Suprapubic skin (tissue), 3 donors: ENCODE results near the gene EDA.

Experiments used
- CTCF ChIP-seq, 2 donors: fragments of 200-600 bp in 1 of 2; fragments of 450-650 bp in 1 of 2; sonication (generic) in 1 of 2; IDR thresholded peaks; one replicate each; pipeline ENCODE4 v1.5.1; 2016 to 2019; ENCODE audit warnings: antibody characterized with exemption in 2 of 2, mild to moderate bottlenecking in 1 of 2, moderate library complexity in 1 of 2
- POLR2AphosphoS5 ChIP-seq, 3 donors: sonication (generic); formaldehyde crosslinking; IDR thresholded peaks; one replicate each; pipeline ENCODE4 v1.6.1; 2017; ENCODE audit warnings: antibody characterized with exemption in 3 of 3

- TF ChIP-seq CTCF (IDR thresholded peaks at IDR 0.05) (no peak), POLR2AphosphoS5 (IDR thresholded peaks at IDR 0.05) (no peak)
These were observed 400.6 kb downstream of the EDA start for GRCh38 chrX:70016513-70016912.
